Esophagus muscularis mucosa (tissue), 4 donors: Measurements from ENCODE around the gene NQO2. TPM values are rescaled to one million over a fixed set of nuclear protein-coding genes. Genes with fewer than 3 reads are reported as not detected.
A peak's percentile ranks its signal among the peaks of the same experiment; 100 is the strongest.
"Not testable (repeated sequence)": the region's sequence is repeated elsewhere in the genome, so short reads cannot be mapped to it uniquely, and the experiment has no call there.

Experiments used
- DNase-seq: peaks from one replicate; pipeline ENCODE4 v3.0.0-alpha.2; 2017; ENCODE audit errors: extremely low spot score
- H3K27ac ChIP-seq, 4 donors: fragments of 200-600 bp; sonication (generic); replicated peaks in 1 of 4; 1 replicate in 3 of 4; 2 replicates in 1 of 4; pipeline ENCODE4 v1.5.1; 2016 to 2019; ENCODE audit warnings: mild to moderate bottlenecking in 1 of 4
- H3K27me3 ChIP-seq, 4 donors: fragments of 200-600 bp; sonication (generic); one replicate each; pipeline versions ENCODE4 v1.5.1 to v1.6.0; 2016 to 2019
- H3K36me3 ChIP-seq, 4 donors: fragments of 200-600 bp; sonication (generic); one replicate each; pipeline ENCODE4 v1.5.1; 2016 to 2019
- H3K4me1 ChIP-seq, 4 donors: fragments of 200-600 bp; sonication (generic); one replicate each; pipeline ENCODE4 v1.5.1; 2016 to 2019
- H3K4me3 ChIP-seq, 4 donors: fragments of 200-600 bp; sonication (generic); 1 replicate in 2 of 4; 2 replicates in 2 of 4; pipeline ENCODE4 v1.5.1; 2016 to 2019; ENCODE audit warnings: mild to moderate bottlenecking in 4 of 4, moderate library complexity in 1 of 4
- H3K9me3 ChIP-seq, 4 donors: fragments of 200-600 bp; sonication (generic); 1 replicate in 3 of 4; 2 replicates in 1 of 4; pipeline ENCODE4 v1.5.1; 2016 to 2019
- EP300 ChIP-seq: sonication (generic); formaldehyde crosslinking; IDR thresholded peaks from one replicate; pipeline ENCODE4 v1.6.1; 2017; ENCODE audit warnings: antibody characterized with exemption
- POLR2A ChIP-seq: fragments of 450-650 bp; IDR thresholded peaks from one replicate; pipeline ENCODE4 v1.6.1; 2017; ENCODE audit warnings: antibody characterized with exemption, moderate library complexity, mild to moderate bottlenecking, low read depth
- POLR2AphosphoS5 ChIP-seq, 2 donors: sonication (generic); formaldehyde crosslinking; IDR thresholded peaks; one replicate each; pipeline ENCODE4 v1.6.1; 2017; ENCODE audit warnings: antibody characterized with exemption in 2 of 2
- WGBS: methylation state at CpG from one replicate; pipeline ENCODE4 v1.1.5; 2018; 5-methylcytosine and 5-hydroxymethylcytosine counted together
- intact Hi-C: fragments of 100-400 bp; cut with DNase I; formaldehyde crosslinking; loops from one replicate; pipeline ENCODE4 v1.15.1; 2023
- total RNA-seq, 4 donors: library from RNA; depleted of rRNA; stranded (reverse); fragments of >200 nt; gene quantifications; one replicate each; pipeline versions ENCODE4 v1.1.0 to v1.2.1, GENCODE V29; 2016
- TF ChIP-seq, protein P1 (sequence below), 3 experiments: fragments of 200-600 bp in 2 of 3; fragments of 450-650 bp in 1 of 3; sonication (generic) in 2 of 3; IDR thresholded peaks; one replicate each; pipeline ENCODE4 v1.5.1; 2017 to 2019; ENCODE audit warnings: antibody characterized with exemption in 3 of 3, mild to moderate bottlenecking in 2 of 3, moderate library complexity in 1 of 3

The NQO2 gene
- total RNA-seq, 4 donors from 2014 or later: 22.9 to 31.3 (median 27.2) TPM

DNA sequence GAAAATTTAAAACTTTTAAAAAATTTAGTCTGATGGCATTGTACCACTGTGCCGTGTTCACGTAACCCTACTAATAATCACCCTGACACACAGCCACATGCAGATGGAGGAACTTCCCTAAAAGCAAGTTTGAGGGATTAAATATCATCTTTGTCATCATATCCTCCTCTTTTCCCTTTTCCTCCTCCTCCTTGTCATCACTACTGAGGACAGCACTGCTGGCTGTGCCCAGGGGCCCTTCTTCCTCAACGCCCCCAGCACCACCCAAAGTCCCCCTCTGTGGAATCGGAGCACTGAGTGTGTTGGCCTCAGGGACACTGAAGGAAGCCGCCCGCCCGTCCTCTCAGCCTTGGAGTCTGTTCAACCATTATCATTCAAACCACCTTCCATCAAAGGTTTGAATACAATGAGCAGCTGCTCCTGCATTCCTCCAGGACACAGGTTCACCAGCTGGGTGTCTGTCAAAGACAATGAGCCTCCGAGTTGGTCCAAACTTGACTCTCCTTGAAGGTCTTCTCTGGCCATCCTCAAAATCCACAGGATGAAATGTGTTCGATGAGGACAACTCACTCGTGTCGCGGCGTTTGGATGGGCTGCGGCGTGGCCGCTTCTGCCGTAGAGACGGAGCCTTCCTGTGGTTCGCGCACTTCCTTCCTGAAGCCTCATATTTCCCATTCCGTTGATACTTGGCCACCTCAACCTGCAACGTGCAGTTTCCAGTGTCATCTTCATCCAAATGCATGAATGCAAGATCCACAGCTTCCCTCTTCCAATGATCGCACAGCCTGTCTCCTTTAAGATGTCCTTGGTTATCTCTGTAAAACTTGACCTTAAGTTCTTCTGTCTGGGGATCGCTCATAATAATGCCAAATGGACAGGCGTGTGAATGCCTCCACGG, 23.3 kb downstream of the NQO2 start:
- Histone ChIP-seq H3K36me3 (peaks cover 0 to 30% (median 17%) of the 10 kb centered on the region in 4 donors), H3K4me3 (peak overlapping the region; percentile 48 to 60 (median 55)), H3K4me1 (peaks cover 14 to 54% (median 36%) of the 10 kb centered on the region in 4 donors), H3K9me3 (no peaks in the 10 kb centered on the region), H3K27ac (peak overlapping the region; percentile 78 to 91 (median 84)), H3K27me3 (no peaks in the 10 kb centered on the region)
- intact Hi-C loops: no loop called here
- TF ChIP-seq EP300 (no peak), POLR2A (no peak), POLR2AphosphoS5 (IDR thresholded peaks at IDR 0.05) (no peak)
- TF ChIP-seq, protein P1, sequence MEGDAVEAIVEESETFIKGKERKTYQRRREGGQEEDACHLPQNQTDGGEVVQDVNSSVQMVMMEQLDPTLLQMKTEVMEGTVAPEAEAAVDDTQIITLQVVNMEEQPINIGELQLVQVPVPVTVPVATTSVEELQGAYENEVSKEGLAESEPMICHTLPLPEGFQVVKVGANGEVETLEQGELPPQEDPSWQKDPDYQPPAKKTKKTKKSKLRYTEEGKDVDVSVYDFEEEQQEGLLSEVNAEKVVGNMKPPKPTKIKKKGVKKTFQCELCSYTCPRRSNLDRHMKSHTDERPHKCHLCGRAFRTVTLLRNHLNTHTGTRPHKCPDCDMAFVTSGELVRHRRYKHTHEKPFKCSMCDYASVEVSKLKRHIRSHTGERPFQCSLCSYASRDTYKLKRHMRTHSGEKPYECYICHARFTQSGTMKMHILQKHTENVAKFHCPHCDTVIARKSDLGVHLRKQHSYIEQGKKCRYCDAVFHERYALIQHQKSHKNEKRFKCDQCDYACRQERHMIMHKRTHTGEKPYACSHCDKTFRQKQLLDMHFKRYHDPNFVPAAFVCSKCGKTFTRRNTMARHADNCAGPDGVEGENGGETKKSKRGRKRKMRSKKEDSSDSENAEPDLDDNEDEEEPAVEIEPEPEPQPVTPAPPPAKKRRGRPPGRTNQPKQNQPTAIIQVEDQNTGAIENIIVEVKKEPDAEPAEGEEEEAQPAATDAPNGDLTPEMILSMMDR (IDR thresholded peaks at IDR 0.05): no peak
- no peak for DNase-seq
- 57% methylated on average over 26 of the region's 26 CpGs for WGBS

DNA sequence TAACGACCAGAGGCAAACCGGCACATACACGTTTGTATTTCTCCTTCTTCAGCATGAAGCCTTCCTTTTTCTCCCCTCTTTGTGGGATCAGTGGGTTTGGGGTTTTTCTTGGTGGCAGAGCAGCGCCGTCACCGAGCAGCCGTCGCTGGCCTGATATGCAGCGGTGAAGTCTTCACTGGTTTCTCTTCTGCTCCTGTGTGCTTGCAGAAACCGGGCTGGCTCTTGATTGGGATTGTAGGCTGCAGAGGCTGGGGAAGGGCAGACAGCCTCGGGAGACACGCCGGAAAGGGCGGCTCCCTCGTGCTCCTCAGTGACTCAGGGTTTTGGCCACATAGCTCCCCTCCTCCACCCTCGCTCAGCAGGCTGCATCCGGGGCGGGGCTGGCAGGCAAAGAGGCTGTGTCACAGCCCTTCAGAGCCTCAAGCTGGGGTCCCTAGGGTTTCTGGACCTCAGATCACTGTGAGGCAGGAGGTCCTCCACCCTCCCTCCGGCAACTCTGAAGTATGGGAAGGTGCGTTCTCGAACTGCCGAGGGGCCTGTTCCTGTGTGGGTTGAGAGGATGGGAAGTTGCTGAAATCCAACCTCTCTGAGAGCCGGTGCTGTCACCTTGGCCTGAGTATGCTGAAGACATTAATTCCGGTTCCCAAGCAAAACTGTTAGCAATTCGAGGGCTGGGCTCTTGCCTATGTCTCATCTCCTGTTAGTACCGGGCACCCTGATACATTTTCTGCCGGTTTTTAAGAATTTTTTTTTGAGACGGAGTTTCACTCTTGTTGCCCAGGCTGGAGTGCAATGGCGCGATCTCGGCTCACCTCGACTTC, 24.2 kb downstream of the NQO2 start:
- peak; percentile 98 for DNase-seq
- 42% methylated on average over 24 of the region's 32 CpGs for WGBS
- peaks cover 14 to 54% (median 36%) of the 10 kb centered on the region in 4 donors for H3K4me1 ChIP-seq

DNA sequence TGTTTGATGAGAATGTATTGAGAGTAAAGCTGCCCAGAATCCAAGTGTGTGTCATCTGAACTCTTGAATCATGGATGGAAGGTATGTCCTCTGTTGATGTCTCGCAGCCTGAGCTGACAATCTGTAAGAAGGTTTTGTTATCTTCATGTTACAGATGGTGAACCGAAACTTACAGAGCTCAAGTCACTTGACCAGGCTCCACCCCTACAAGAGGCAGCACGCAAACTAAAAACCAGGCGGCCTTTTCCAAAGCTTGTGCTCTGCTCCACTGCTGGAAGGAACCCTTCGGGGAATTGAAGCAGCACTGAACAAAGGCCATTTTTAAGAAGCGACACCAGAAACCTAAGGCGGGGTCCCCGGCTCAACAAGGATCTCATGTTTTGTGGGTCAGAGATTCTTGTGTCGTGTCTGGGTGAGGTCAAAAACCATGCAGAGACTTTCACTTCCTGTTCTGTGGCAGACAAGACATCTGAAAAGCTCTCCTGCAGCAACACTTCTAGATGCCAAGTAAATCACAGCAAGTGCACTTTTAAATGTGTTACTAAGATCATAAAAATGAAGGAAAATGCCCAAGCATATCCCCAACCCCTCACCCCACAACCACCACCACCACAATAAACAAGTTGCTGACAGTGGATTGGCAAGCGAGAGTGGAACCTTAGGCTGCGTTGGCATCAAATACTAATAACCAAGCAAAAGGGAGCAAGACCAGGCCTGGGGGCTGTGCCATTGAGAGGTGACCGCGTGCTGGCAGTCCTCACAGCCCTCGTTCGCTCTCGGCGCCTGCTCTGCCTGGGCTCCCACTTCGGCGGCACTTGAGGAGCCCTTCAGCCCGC, 27.3 kb downstream of the NQO2 start:
- H3K9me3 ChIP-seq: no peaks in the 10 kb centered on the region
- no peak overlapping the region for H3K4me3 ChIP-seq
- no peak for TF ChIP-seq POLR2AphosphoS5 (IDR thresholded peaks at IDR 0.05)
- TF ChIP-seq, protein P1 (IDR thresholded peaks at IDR 0.05): no peak
- TF ChIP-seq POLR2A: no peak
- no peak for TF ChIP-seq EP300
- intact Hi-C loops: no loop called here
- H3K27ac ChIP-seq: peak overlapping the region in 3 of 4 donors; percentile 13 to 91 (median 26)
- 88% methylated on average over 20 of the region's 20 CpGs for WGBS
- peaks cover 14 to 50% (median 33%) of the 10 kb centered on the region in 4 donors for H3K4me1 ChIP-seq
- H3K36me3 ChIP-seq: no peaks in the 10 kb centered on the region
- H3K27me3 ChIP-seq: no peaks in the 10 kb centered on the region
- no peak for DNase-seq

More for the DNA sequence above, 24.2 kb downstream of the NQO2 start:
- intact Hi-C loops: no loop called here
- H3K4me3 ChIP-seq: peak overlapping the region; percentile 48 to 60 (median 55)
- no peaks in the 10 kb centered on the region for H3K9me3 ChIP-seq
- H3K27me3 ChIP-seq: no peaks in the 10 kb centered on the region
- TF ChIP-seq POLR2AphosphoS5 (IDR thresholded peaks at IDR 0.05): peak; percentile 91 to 93
- TF ChIP-seq POLR2A: peak; percentile 81
- TF ChIP-seq EP300: no peak
- peak overlapping the region; percentile 78 to 91 (median 84) for H3K27ac ChIP-seq
- peaks cover 0 to 23% (median 11%) of the 10 kb centered on the region in 4 donors for H3K36me3 ChIP-seq

DNA sequence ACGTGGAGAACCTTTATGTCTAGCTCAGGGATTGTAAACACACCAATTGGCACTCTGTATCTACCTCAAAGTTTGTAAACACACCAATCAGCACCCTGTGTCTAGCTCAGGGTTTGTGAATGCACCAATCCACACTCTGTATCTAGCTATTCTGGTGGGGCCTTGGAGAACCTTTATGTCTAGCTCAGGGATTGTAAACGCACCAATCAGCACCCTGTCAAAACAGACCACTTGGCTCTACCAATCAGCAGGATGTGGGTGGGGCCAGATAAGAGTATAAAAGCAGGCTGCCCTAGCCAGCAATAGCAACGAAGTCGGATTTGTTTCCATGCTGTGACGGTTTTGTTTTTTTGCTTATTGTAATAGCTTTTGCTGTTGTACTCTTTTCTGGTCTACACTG, 28.5 kb downstream of the NQO2 start:
- H3K36me3 ChIP-seq, intact Hi-C loops, H3K9me3 ChIP-seq, H3K27me3 ChIP-seq, DNase-seq, H3K4me3 ChIP-seq, H3K27ac ChIP-seq: not testable (repeated sequence)
- H3K4me1 ChIP-seq: peaks cover 10 to 38% (median 23%) of the 10 kb centered on the region in 4 donors
- 81% methylated on average over 4 of the region's 5 CpGs for WGBS

DNA sequence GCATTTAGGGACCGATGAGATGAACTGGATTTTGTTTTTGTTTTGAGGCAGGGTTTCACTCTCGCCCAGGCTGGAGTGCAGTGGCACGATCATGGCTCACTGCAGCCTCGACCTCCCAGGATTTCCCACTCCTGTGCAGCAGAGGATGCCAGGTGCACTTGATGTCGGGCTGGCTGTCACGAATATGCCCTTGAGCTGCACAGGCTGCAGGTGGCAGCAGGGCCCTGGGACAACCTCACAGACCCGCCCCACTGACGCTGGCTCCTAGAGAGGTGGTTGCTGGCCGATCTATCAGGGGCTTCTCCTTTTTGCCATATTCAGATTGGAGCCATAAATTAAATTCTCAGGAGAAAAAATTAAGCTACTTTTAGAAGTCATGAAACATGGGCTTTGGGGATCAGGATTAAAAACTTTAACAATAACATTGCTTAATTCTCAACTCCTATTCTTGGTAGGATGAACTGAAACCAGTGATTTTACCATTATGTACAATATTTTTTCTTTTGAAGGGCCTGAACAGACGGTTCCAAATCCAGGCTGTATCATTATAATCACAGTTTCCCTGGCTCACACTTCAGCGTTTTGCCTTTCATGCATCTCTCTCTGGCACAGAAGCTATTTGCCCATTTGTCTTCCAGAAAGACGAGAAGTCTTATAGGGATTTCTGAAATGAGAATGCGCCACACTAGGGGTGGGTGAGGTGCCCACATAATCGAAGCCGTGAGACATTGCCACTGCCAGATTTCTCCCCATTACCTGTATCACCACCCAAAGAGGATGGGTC, 32.4 kb downstream of the NQO2 start:
- Histone ChIP-seq H3K27me3 (no peaks in the 10 kb centered on the region), H3K4me3 (no peak overlapping the region), H3K9me3 (no peaks in the 10 kb centered on the region), H3K36me3 (no peaks in the 10 kb centered on the region), H3K27ac (no peak overlapping the region), H3K4me1 (peaks cover 0 to 2% (median 0%) of the 10 kb centered on the region in 4 donors)
- no peak for DNase-seq
- 76% methylated on average over 13 of the region's 15 CpGs for WGBS
- TF ChIP-seq, protein P1 (IDR thresholded peaks at IDR 0.05): no peak
- TF ChIP-seq POLR2A (no peak), POLR2AphosphoS5 (IDR thresholded peaks at IDR 0.05) (no peak), EP300 (no peak)
- intact Hi-C loops: no loop called here
